Right kidney (tissue), 1 donor: ENCODE results near the gene NPM1.

Experiments
- DNase-seq: peaks from one replicate; pipeline ENCODE4 v3.0.0-alpha.2; 2016

The NPM1 gene

GRCh38 chr5:171445644-171446516 is 58.2 kb downstream of the NPM1 start:
- DNase-seq = no peak

- DNase-seq = no peak
Observed at GRCh38 chr5:171447226-171447625, 59.6 kb downstream of the NPM1 start.

- no peak for DNase-seq
Observed at GRCh38 chr5:171449426-171449825, 61.8 kb downstream of the NPM1 start.

- DNase-seq = peak; percentile 60
Observed at GRCh38 chr5:171450423-171451331, 63.0 kb downstream of the NPM1 start.

GRCh38 chr5:171451421-171451820 is 63.8 kb downstream of the NPM1 start:
- DNase-seq = no peak

GRCh38 chr5:171453056-171453725 is 65.5 kb downstream of the NPM1 start:
- DNase-seq = no peak

- DNase-seq = no peak
Observed at GRCh38 chr5:171453988-171454387, 66.3 kb downstream of the NPM1 start.

- DNase-seq = no peak
Observed at GRCh38 chr5:171454549-171454948, 66.9 kb downstream of the NPM1 start.

- DNase-seq = no peak
Observed at GRCh38 chr5:171455522-171455921, 67.9 kb downstream of the NPM1 start.

GRCh38 chr5:171457208-171457981 is 69.7 kb downstream of the NPM1 start:
- DNase-seq = no peak

GRCh38 chr5:171459839-171460238 is 72.2 kb downstream of the NPM1 start:
- DNase-seq = no peak
